H1 (cell line): ENCODE data around the gene MRPL34. TPM values are rescaled to one million over a fixed set of nuclear protein-coding genes. Genes with fewer than 3 reads are reported as not detected.

Experiments used
- BCL11A ChIP-seq, 2 experiments: IDR thresholded peaks; one replicate each; pipeline ENCODE4 v1.6.1; 2011; ENCODE audit warnings: low read depth in 2 of 2, low read length in 2 of 2, mild to moderate bottlenecking in 2 of 2
- CEBPB ChIP-seq: IDR thresholded peaks from 2 replicates; pipeline ENCODE4 v1.6.1; 2012; ENCODE audit warnings: low read depth, low read length
- CHD1 ChIP-seq: IDR thresholded peaks from 2 replicates; pipeline ENCODE4 v1.6.1; 2012; ENCODE audit warnings: low read depth, low read length, improper control_type of control experiment
- CHD7 ChIP-seq: fragments of 300-600 bp; sonication (generic); IDR thresholded peaks from 2 replicates; pipeline ENCODE4 v1.7.1; 2012; ENCODE audit warnings: low read length, moderate library complexity, mild to moderate bottlenecking, inconsistent platforms; ENCODE audit not compliant: insufficient replicate concordance
- CTBP2 ChIP-seq: IDR thresholded peaks from 2 replicates; pipeline ENCODE4 v1.7.0; 2011; ENCODE audit warnings: borderline replicate concordance, mild to moderate bottlenecking, moderate library complexity, mixed read lengths, low read length; ENCODE audit not compliant: insufficient read depth, insufficient read length
- EP300 ChIP-seq, 2 experiments: IDR thresholded peaks; 1 replicate in 1 of 2; 2 replicates in 1 of 2; pipeline ENCODE4 v1.6.1; 2011 to 2012; ENCODE audit warnings: low read depth in 2 of 2, low read length in 2 of 2, mild to moderate bottlenecking in 2 of 2, borderline replicate concordance in 1 of 2, inconsistent platforms in 1 of 2, moderate library complexity in 1 of 2
- KDM4A ChIP-seq: IDR thresholded peaks from one replicate; pipeline ENCODE4 v1.7.1; 2012; ENCODE audit warnings: low read depth, mild to moderate bottlenecking, moderate library complexity, low read length, inconsistent platforms; ENCODE audit not compliant: severe bottlenecking
- KDM5A ChIP-seq: fragments of 200-600 bp; IDR thresholded peaks from 2 replicates; pipeline ENCODE4 v1.7.1; 2012; ENCODE audit warnings: mild to moderate bottlenecking, low read length, inconsistent platforms, mixed read lengths
- polyA plus RNA-seq, 7 experiments: library from polyadenylated mRNA; depleted of rRNA in 3 of 7; stranded (reverse) in 5 of 7; unstranded in 2 of 7; fragments of >200 nt in 5 of 7; fragments of 200-250 nt in 2 of 7; gene quantifications; 1 replicate in 5 of 7; 2 replicates in 1 of 7; 4 replicates in 1 of 7; pipeline versions ENCODE4 v1.2.1 to v1.2.3, GENCODE V29; 2011 to 2013; ENCODE audit warnings: missing spikeins in 2 of 7, mixed read lengths in 2 of 7
- total RNA-seq: library from RNA; stranded (reverse); fragmentation: NEBNext Ultra II Directional; extraction: Animal tissue kit (Norgen Biotek cat#: 25700); gene quantifications from 2 replicates; pipeline ENCODE4 v1.2.1, GENCODE V29; 2021

MRPL34 gene
- total and polyA plus RNA-seq, 2 of the 8 experiments (the other 6 are each of a cell fraction or from before 2014, with no cell fraction given): 91.9 to 99.6 TPM

- TF ChIP-seq EP300 (IDR thresholded peaks at IDR 0.05; ENCODE audit: borderline replicate concordance in 1 of 2, low read depth in 2 of 2, low read length in 2 of 2): no peak
- TF ChIP-seq KDM5A: no peak
- TF ChIP-seq CHD1: no peak
- peak; percentile 95 for TF ChIP-seq KDM4A
- no peak for TF ChIP-seq CHD7
- TF ChIP-seq BCL11A (IDR thresholded peaks at IDR 0.05; ENCODE audit: low read depth in 2 of 2, low read length in 2 of 2): no peak
- no peak for TF ChIP-seq CTBP2
- TF ChIP-seq CEBPB: no peak
These were observed 29.0 kb downstream of the MRPL34 start, which contains the start of gene ANO8 (continued) for GRCh38 chr19:17334414-17335409.
